ENCODE data around the gene PTX4. TPM values are rescaled to one million over a fixed set of nuclear protein-coding genes. Genes with fewer than 3 reads are reported as not detected.

PTX4 gene
- total RNA-seq, 1 experiment from 2014 or later: not detected

DNA sequence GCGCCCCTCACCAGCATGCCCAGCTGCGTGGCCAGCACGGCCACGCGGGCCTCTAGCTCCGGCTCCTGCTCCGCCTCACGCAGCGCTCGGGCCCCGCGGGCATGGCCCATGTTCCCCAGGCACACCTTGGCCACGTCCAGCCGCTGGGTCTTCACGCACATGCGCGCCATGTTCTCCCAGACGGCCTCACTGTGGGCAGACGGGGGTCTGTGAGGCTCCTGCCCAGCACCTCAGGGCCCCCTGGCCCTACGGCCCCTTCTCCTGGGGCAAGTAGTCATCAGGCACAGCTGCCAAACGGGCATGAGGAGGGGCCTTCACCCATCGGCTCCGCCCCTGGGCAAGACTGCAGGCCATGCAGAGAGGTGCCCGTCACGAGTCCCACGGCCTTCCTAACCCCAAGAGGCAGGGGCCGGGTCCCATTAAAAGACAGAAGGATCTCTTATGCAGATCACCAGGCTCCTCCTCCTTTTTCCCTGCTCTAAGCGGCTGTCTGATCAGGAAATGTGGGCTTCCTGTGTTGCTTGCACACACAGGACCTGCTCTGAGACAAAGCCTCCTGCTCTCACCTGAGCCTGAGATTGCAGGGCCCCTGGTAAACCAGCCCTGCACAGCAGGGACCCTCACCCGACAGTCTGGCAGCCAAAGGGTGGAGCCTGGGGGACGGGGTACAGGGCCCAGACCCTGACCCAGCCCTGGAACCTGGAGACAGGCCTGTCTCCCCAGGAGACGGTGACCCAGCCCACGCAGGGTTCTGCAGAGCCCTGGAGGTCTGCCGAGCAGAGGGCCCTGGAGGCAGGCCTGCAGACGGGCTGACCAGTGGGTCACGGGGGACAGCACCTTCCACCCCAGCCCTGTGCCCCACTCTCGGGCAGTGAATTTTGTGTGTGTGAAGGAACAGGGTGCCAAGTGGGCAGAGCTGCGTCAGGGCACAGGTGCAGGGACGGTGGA, 38.1 kb upstream of the PTX4 start:
- Histone ChIP-seq H3K9me2 (replicated peaks; ENCODE audit: insufficient read depth, low read length) (no peaks in the 10 kb centered on the region), H3K4me3 (ENCODE audit: low read length) (no peak overlapping the region), H3K9me3 (ENCODE audit: low read length) (no peaks in the 10 kb centered on the region), H3K4me1 (ENCODE audit: low read length) (no peaks in the 10 kb centered on the region), H3K79me2 (ENCODE audit: low read length) (no peaks in the 10 kb centered on the region), H2AFZ (ENCODE audit: low read length) (no peak overlapping the region), H3K4me2 (ENCODE audit: low read depth, low read length, poor library complexity, severe bottlenecking) (no peak overlapping the region), H3K36me3 (ENCODE audit: insufficient read depth, low read length) (no peaks in the 10 kb centered on the region), H4K20me1 (ENCODE audit: insufficient read depth, low read depth, low read length) (no peaks in the 10 kb centered on the region), H3K9ac (ENCODE audit: low read length) (no peak overlapping the region), H3K27me3 (ENCODE audit: low read length) (no peaks in the 10 kb centered on the region), H3K27ac (ENCODE audit: low read length) (no peak overlapping the region)
- DNase-seq: no peak

DNA sequence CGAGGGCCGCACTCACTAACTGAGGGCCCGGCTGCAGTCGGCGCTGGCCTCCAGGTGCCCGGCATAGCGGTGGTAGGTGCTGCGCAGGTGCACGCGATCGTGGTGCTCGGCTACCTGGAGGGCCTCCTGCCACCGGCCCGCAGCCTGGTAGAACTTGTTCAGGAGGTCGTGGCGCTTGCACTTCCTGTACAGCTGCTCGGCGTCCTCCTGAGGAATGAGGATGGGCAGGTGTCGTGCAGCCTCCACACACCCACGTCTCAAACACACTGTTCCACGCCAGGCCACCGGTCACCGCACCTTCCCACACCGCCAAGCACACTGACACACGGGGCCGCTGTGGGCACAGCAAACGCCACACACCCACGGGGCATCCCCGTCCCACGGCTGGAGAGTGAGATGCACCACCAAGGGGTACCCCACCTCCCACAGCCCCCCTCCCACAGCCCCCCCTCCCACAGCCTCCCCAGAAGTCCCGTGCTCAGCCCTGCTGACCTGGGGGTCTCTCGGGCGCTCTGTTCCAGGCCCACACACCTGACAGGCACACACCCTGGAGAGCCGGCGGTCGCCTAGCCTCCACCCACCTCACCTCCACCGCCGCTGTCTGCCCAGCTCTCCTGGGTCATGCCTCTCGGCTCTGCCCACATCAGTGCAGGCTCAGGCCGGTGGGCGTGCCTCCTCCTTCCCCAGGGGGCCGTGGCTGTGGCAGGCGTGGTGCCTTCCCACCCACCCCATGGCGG, 37.3 kb upstream of the PTX4 start:
- DNase-seq: no peak

DNA sequence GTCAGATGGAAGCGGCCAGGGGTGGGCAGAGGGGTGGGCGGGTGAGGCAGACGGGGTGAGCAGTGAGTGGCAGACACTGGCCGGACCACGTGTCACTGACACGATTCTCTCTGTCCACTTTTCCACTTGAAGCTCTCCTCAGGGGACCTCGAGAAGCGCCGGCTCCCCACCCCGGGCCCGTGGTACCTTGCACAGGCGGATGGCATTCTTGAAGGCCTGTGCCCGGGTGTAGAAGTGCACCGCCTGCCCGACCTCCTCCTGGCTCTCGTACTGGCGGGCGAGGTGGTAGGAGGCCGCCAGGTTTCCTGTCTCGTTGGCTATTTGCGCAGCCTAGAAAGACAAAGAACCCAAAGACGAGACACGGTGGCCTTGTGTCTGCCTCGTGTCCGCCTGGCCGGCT, 35.6 kb upstream of the PTX4 start:
- no peak overlapping the region for H2AFZ ChIP-seq (ENCODE audit: low read length)
- no peaks in the 10 kb centered on the region for H3K36me3 ChIP-seq (ENCODE audit: insufficient read depth, low read length)
- H3K4me2 ChIP-seq (ENCODE audit: low read depth, low read length, poor library complexity, severe bottlenecking): no peak overlapping the region
- H3K27me3 ChIP-seq (ENCODE audit: low read length): no peaks in the 10 kb centered on the region
- no peaks in the 10 kb centered on the region for H3K9me3 ChIP-seq (ENCODE audit: low read length)
- H3K4me1 ChIP-seq (ENCODE audit: low read length): no peaks in the 10 kb centered on the region
- no peaks in the 10 kb centered on the region for H3K79me2 ChIP-seq (ENCODE audit: low read length)
- H3K27ac ChIP-seq (ENCODE audit: low read length): no peak overlapping the region
- no peak overlapping the region for H3K4me3 ChIP-seq (ENCODE audit: low read length)
- no peak overlapping the region for H3K9ac ChIP-seq (ENCODE audit: low read length)
- no peaks in the 10 kb centered on the region for H3K9me2 ChIP-seq (replicated peaks; ENCODE audit: insufficient read depth, low read length)
- H4K20me1 ChIP-seq (ENCODE audit: insufficient read depth, low read depth, low read length): no peaks in the 10 kb centered on the region
- no peak for DNase-seq

More for the DNA sequence above, 37.3 kb upstream of the PTX4 start:
- Histone ChIP-seq H3K4me2 (ENCODE audit: low read depth, low read length, poor library complexity, severe bottlenecking) (no peak overlapping the region), H2AFZ (ENCODE audit: low read length) (no peak overlapping the region), H3K9me2 (replicated peaks; ENCODE audit: insufficient read depth, low read length) (no peaks in the 10 kb centered on the region), H3K9ac (ENCODE audit: low read length) (no peak overlapping the region), H3K27ac (ENCODE audit: low read length) (no peak overlapping the region), H3K9me3 (ENCODE audit: low read length) (no peaks in the 10 kb centered on the region), H3K27me3 (ENCODE audit: low read length) (no peaks in the 10 kb centered on the region), H3K79me2 (ENCODE audit: low read length) (no peaks in the 10 kb centered on the region), H3K4me1 (ENCODE audit: low read length) (no peaks in the 10 kb centered on the region), H4K20me1 (ENCODE audit: insufficient read depth, low read depth, low read length) (no peaks in the 10 kb centered on the region), H3K36me3 (ENCODE audit: insufficient read depth, low read length) (no peaks in the 10 kb centered on the region), H3K4me3 (ENCODE audit: low read length) (no peak overlapping the region)

DNA sequence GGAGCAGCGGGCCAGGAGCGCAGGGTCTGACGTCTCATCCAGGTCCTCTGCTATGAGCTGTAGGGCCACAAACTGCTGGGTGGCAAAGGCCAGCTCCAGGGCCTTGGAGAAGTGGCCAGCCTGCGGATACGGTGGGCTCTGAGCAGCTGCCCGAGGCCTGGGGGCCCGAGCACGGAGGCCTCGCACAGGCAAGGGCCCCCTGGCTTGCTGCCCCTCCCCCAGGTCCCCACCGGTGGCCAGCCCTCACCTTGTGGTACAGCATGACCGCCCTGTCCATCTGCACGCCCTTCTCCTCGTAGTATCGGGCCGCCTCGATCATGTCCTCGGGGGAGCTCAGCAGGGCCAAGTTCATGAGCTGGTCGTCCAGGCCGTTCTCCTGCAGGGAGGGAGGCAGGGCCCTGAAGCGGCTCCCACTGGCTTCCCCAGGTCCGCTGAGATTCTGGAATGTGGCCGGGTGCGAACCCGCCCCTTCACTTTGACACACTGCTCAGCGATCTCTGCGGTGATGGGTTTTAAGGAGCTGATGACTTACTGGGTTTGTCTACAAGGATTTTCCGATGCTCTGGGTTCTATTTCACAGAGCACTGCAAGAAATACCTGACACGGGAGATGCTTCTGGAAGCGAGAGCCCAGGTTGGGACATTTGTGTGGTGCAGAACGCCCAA, 35.0 kb upstream of the PTX4 start:
- Histone ChIP-seq H2AFZ (ENCODE audit: low read length) (no peak overlapping the region), H3K79me2 (ENCODE audit: low read length) (no peaks in the 10 kb centered on the region), H3K9ac (ENCODE audit: low read length) (no peak overlapping the region), H3K4me3 (ENCODE audit: low read length) (no peak overlapping the region), H3K27ac (ENCODE audit: low read length) (no peak overlapping the region), H4K20me1 (ENCODE audit: insufficient read depth, low read depth, low read length) (no peaks in the 10 kb centered on the region), H3K9me3 (ENCODE audit: low read length) (no peaks in the 10 kb centered on the region), H3K4me1 (ENCODE audit: low read length) (no peaks in the 10 kb centered on the region), H3K4me2 (ENCODE audit: low read depth, low read length, poor library complexity, severe bottlenecking) (no peak overlapping the region), H3K36me3 (ENCODE audit: insufficient read depth, low read length) (no peaks in the 10 kb centered on the region), H3K9me2 (replicated peaks; ENCODE audit: insufficient read depth, low read length) (no peaks in the 10 kb centered on the region), H3K27me3 (ENCODE audit: low read length) (no peaks in the 10 kb centered on the region)
- no peak for DNase-seq

DNA sequence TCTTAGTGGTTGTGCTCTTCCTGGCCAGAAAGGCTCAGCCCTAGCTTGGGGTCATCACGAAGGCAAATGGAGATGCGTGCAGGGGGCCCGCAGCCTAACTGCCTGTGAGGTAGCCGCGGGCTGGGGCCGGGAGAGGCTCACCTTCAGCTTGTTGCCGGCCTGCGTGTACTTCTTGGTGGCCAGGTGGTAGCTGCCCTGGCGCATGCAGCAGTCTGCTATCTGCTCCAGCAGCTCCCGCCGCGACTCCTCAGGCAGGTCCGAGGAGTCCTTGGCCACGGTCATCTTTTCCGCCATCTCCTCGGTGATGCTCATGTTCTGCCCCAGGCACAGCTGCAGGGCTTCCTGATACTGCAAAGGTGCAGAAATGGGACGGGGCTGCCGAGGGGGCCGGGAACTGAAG, 31.7 kb upstream of the PTX4 start:
- DNase-seq: no peak
- H3K9me2 ChIP-seq (replicated peaks; ENCODE audit: insufficient read depth, low read length): no peaks in the 10 kb centered on the region
- H3K27me3 ChIP-seq (ENCODE audit: low read length): no peaks in the 10 kb centered on the region
- no peak overlapping the region for H2AFZ ChIP-seq (ENCODE audit: low read length)
- H4K20me1 ChIP-seq (ENCODE audit: insufficient read depth, low read depth, low read length): no peaks in the 10 kb centered on the region
- no peaks in the 10 kb centered on the region for H3K9me3 ChIP-seq (ENCODE audit: low read length)
- no peaks in the 10 kb centered on the region for H3K79me2 ChIP-seq (ENCODE audit: low read length)
- no peak overlapping the region for H3K9ac ChIP-seq (ENCODE audit: low read length)
- H3K4me1 ChIP-seq (ENCODE audit: low read length): no peaks in the 10 kb centered on the region
- no peak overlapping the region for H3K27ac ChIP-seq (ENCODE audit: low read length)
- H3K4me3 ChIP-seq (ENCODE audit: low read length): no peak overlapping the region
- H3K36me3 ChIP-seq (ENCODE audit: insufficient read depth, low read length): no peaks in the 10 kb centered on the region
- no peak overlapping the region for H3K4me2 ChIP-seq (ENCODE audit: low read depth, low read length, poor library complexity, severe bottlenecking)

DNA sequence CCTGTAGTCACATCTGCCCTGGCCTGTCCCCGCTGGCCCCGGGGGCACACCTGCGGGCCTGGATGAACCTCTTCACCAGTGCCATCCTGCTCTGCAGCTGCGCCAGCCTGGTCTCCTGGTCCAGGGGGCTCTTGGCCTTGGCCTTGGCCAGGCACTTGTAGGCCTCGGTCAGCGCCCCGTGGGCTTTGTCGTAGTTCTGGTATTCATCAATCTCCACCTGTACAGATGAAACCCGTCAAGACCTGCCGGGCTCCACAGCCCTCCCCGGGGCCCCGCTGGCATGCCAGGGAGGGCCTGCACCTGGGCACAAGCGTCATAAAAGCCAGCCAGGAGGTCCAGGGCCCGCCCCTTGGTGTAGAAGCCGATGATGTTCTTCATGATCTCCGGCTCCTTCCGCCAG, 31.1 kb upstream of the PTX4 start:
- no peaks in the 10 kb centered on the region for H3K4me1 ChIP-seq (ENCODE audit: low read length)
- H3K27me3 ChIP-seq (ENCODE audit: low read length): no peaks in the 10 kb centered on the region
- H3K9me2 ChIP-seq (replicated peaks; ENCODE audit: insufficient read depth, low read length): no peaks in the 10 kb centered on the region
- no peak overlapping the region for H3K4me3 ChIP-seq (ENCODE audit: low read length)
- no peak for DNase-seq
- H3K9ac ChIP-seq (ENCODE audit: low read length): no peak overlapping the region
- no peaks in the 10 kb centered on the region for H3K9me3 ChIP-seq (ENCODE audit: low read length)
- H3K4me2 ChIP-seq (ENCODE audit: low read depth, low read length, poor library complexity, severe bottlenecking): no peak overlapping the region
- H4K20me1 ChIP-seq (ENCODE audit: insufficient read depth, low read depth, low read length): no peaks in the 10 kb centered on the region
- no peaks in the 10 kb centered on the region for H3K36me3 ChIP-seq (ENCODE audit: insufficient read depth, low read length)
- H2AFZ ChIP-seq (ENCODE audit: low read length): no peak overlapping the region
- H3K79me2 ChIP-seq (ENCODE audit: low read length): no peaks in the 10 kb centered on the region
- H3K27ac ChIP-seq (ENCODE audit: low read length): no peak overlapping the region

DNA sequence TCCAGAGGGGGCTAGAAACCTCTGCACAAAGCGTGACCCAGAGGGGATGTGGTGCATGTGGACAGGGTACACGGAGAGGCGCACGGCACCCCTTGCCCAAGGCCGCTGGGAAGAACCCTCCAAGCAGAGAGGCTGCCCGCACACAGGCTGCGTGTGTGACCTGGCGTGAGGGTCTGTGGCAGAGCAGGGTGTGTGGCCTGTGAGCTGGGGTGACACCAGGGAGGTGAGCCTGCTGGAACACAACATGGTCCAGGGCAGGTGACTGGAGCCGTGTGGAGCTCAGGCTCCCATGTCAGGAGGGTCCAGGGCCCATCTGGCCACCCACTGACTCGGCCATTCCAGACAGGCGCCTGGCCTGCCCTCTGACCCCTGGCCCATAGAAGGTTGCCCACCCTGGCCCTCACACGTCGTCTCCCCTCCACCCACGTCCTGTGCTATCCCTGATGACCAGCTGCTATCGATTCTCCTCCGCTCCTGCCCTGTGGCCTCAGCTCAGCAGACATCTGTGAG, 29.9 kb upstream of the PTX4 start:
- Histone ChIP-seq H3K9me2 (replicated peaks; ENCODE audit: insufficient read depth, low read length) (no peaks in the 10 kb centered on the region), H3K4me3 (ENCODE audit: low read length) (no peak overlapping the region), H3K4me2 (ENCODE audit: low read depth, low read length, poor library complexity, severe bottlenecking) (no peak overlapping the region), H3K27ac (ENCODE audit: low read length) (no peak overlapping the region), H3K4me1 (ENCODE audit: low read length) (no peaks in the 10 kb centered on the region), H4K20me1 (ENCODE audit: insufficient read depth, low read depth, low read length) (no peaks in the 10 kb centered on the region), H3K9ac (ENCODE audit: low read length) (no peak overlapping the region), H3K36me3 (ENCODE audit: insufficient read depth, low read length) (no peaks in the 10 kb centered on the region), H3K9me3 (ENCODE audit: low read length) (no peaks in the 10 kb centered on the region), H2AFZ (ENCODE audit: low read length) (no peak overlapping the region), H3K79me2 (ENCODE audit: low read length) (no peaks in the 10 kb centered on the region), H3K27me3 (ENCODE audit: low read length) (no peaks in the 10 kb centered on the region)
- no peak for DNase-seq

DNA sequence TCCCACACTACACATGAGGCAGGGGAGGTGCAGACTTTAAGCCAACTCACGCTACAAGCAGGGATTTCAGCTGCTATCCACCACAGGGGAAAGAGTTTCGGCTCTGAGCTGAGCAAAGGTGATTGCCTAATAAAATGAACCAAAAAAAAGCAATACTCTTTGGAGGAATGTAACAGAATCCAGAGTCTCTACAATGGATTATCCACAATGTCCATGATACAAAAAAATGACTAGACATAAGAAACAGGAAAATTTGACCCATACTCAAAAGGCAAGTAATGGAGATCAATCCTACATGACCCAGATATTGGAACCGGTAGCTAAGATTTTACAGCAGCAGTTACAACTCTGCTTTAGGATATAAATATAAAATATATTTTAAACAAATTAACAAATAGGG, 25.8 kb upstream of the PTX4 start:
- H4K20me1 ChIP-seq (ENCODE audit: insufficient read depth, low read depth, low read length): no peaks in the 10 kb centered on the region
- DNase-seq: no peak
- H3K36me3 ChIP-seq (ENCODE audit: insufficient read depth, low read length): no peaks in the 10 kb centered on the region
- no peaks in the 10 kb centered on the region for H3K9me2 ChIP-seq (replicated peaks; ENCODE audit: insufficient read depth, low read length)
- no peak overlapping the region for H2AFZ ChIP-seq (ENCODE audit: low read length)
- no peaks in the 10 kb centered on the region for H3K79me2 ChIP-seq (ENCODE audit: low read length)
- no peaks in the 10 kb centered on the region for H3K4me1 ChIP-seq (ENCODE audit: low read length)
- no peaks in the 10 kb centered on the region for H3K27me3 ChIP-seq (ENCODE audit: low read length)
- no peak overlapping the region for H3K9ac ChIP-seq (ENCODE audit: low read length)
- no peak overlapping the region for H3K27ac ChIP-seq (ENCODE audit: low read length)
- no peak overlapping the region for H3K4me3 ChIP-seq (ENCODE audit: low read length)
- no peaks in the 10 kb centered on the region for H3K9me3 ChIP-seq (ENCODE audit: low read length)
- no peak overlapping the region for H3K4me2 ChIP-seq (ENCODE audit: low read depth, low read length, poor library complexity, severe bottlenecking)
